HEK293 (cell line): ENCODE results near the gene MTCH1.

Source experiments
- CTCF ChIA-PET: fragments of 350-600 bp; formaldehyde crosslinking; extraction: SDS; loops from one replicate; lab custom pipeline; 2021; ENCODE audit warnings: antibody characterized with exemption; lab: Yijun Ruan, JAX
- POLR2A ChIA-PET: fragments of 300-600 bp; formaldehyde crosslinking; extraction: SDS; loops from one replicate; lab custom pipeline; 2020; ENCODE audit warnings: antibody characterized with exemption, inconsistent platforms; lab: Yijun Ruan, JAX
- H3K27ac ChIP-seq: fragments of 200-500 bp; sonication (Bioruptor generic); 2 replicates; pipeline ENCODE4 v1.5.1; 2014; ENCODE audit warnings: low read depth, low read length, control low read depth, inconsistent platforms; ENCODE audit errors: extremely low read depth
- H3K36me3 ChIP-seq, 2 experiments: fragments of 200-500 bp in 1 of 2; sonication (Bioruptor generic) in 1 of 2; 1 replicate in 1 of 2; 2 replicates in 1 of 2; pipeline ENCODE4 v1.5.1; 2014 to 2017; ENCODE audit warnings: inconsistent platforms in 2 of 2, low read length in 2 of 2; ENCODE audit not compliant: control insufficient read depth in 2 of 2, insufficient read depth in 1 of 2
- H3K4me1 ChIP-seq: fragments of 200-500 bp; sonication (Bioruptor generic); 2 replicates; pipeline ENCODE4 v1.5.1; 2014; ENCODE audit warnings: mild to moderate bottlenecking, low read length, inconsistent platforms; ENCODE audit not compliant: control insufficient read depth, insufficient read depth
- H3K4me3 ChIP-seq: 2 replicates; pipeline ENCODE4 v1.5.1; 2011; ENCODE audit warnings: low read depth, mild to moderate bottlenecking, control low read depth, low read length, moderate library complexity
- H3K9me3 ChIP-seq: fragments of 200-500 bp; sonication (Bioruptor generic); 2 replicates; pipeline ENCODE4 v1.5.1; 2014; ENCODE audit warnings: low read depth, low read length, inconsistent platforms; ENCODE audit not compliant: control insufficient read depth, insufficient read depth
- BCL11B ChIP-seq: fragments of 450-650 bp; formaldehyde crosslinking; IDR thresholded peaks from 2 replicates; pipeline ENCODE4 v1.5.1; 2016; ENCODE audit warnings: low read depth, missing biosample characterization, missing genetic modification characterization
- HOXD13 ChIP-seq: sonication (generic); formaldehyde crosslinking; IDR thresholded peaks from 2 replicates; pipeline ENCODE4 v1.8.0; 2022; ENCODE audit warnings: missing genetic modification reagents, borderline replicate concordance
- TRIM28 ChIP-seq: IDR thresholded peaks from 2 replicates; pipeline ENCODE4 v1.6.1; 2011; ENCODE audit warnings: low read length, control low read depth, borderline replicate concordance
- ZBTB8A ChIP-seq: fragments of 450-650 bp; formaldehyde crosslinking; IDR thresholded peaks from 2 replicates; pipeline ENCODE4 v1.5.1; 2016; ENCODE audit warnings: missing biosample characterization, missing genetic modification characterization
- ZNF114 ChIP-seq: fragments of 450-650 bp; formaldehyde crosslinking; IDR thresholded peaks from 2 replicates; pipeline ENCODE4 v1.5.0; 2017; ENCODE audit warnings: missing biosample characterization, missing genetic modification characterization
- ZNF394 ChIP-seq: fragments of 450-650 bp; formaldehyde crosslinking; IDR thresholded peaks from 2 replicates; pipeline ENCODE4 v1.5.1; 2016; ENCODE audit warnings: missing biosample characterization, missing genetic modification characterization, mild to moderate bottlenecking, moderate library complexity, borderline replicate concordance
- ZNF560 ChIP-seq: fragments of 450-650 bp; formaldehyde crosslinking; IDR thresholded peaks from 2 replicates; pipeline ENCODE4 v1.5.1; 2017; ENCODE audit warnings: missing biosample characterization, missing genetic modification characterization, borderline replicate concordance
- TF ChIP-seq, protein P1 (sequence below): fragments of 450-650 bp; formaldehyde crosslinking; IDR thresholded peaks from 2 replicates; pipeline ENCODE4 v1.5.1; 2016; ENCODE audit warnings: missing biosample characterization, missing genetic modification characterization, low read depth
- TF ChIP-seq, protein P2 (sequence below): fragments of 450-650 bp; formaldehyde crosslinking; IDR thresholded peaks from 2 replicates; pipeline ENCODE4 v1.5.1; 2016; ENCODE audit warnings: missing biosample characterization, missing genetic modification characterization

MTCH1 gene

DNA sequence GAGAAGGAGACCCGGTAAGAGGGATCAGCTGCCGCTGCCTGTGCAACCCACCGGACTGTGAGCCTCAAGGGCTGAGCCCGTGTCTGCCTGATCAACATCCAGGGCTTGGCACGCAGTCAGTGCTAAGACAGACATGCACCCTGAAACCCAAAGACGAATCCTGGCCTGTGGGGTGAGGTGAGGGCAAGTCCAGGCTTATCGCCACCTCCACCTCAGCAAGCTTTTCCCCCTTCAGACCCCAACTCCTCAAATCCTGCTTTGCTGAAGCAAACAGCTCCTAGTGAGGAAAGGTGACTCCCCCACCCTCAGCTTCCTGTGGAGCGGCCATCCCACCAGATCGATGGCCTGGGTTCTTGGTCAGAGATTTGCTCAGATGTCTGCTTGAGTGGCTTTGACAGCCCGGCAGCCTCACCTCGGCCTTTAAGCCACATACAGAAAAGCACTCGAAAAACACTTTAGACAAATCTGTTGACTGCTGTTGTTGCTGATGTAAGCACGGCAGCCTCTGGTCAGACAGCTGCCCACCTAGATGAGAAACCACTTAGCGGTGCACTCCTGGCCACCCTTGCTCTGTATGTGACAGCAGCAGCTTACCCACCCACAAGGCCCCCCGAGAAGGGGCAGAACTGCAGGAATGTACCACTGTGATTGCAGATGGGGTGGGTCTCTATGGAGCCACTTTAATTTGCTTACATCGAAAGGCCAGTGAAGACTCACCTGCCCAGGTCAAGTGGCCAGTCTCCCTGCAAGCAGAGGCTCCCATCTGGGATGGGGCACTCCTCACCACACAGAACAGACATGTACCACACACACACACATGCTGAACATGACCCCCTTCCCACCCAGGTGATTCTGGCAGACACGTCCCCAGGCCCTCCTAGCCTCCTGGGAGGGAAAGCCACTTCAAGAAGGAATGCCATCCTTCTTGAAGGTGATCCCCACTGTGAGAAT, 14.8 kb downstream of the MTCH1 start:
- ChIA-PET CTCF (interaction anchor here (0.5 to 1.8 kb wide), 3 partner anchors 47 to 355 kb away, joined by 3 to 4 read pairs (median 4); no protein-coding TSS in a partner anchor), POLR2A (interaction anchor here (1.1 kb wide), 1 partner anchor 15 kb away, joined by 4 read pairs; the partner anchor contains the start of gene MTCH1)
- Histone ChIP-seq H3K4me1 (no peaks in the 10 kb centered on the region), H3K9me3 (no peaks in the 10 kb centered on the region), H3K4me3 (no peak overlapping the region), H3K36me3 (peaks cover 13 to 93% of the 10 kb centered on the region in 2 experiments; a peak in 2 of 3 replicates), H3K27ac (no peak overlapping the region)
- TF ChIP-seq BCL11B (tag by site-specific recombination) (no peak), ZNF560 (tag by site-specific recombination) (no peak), ZNF394 (tag by site-specific recombination) (0 out of 2 replicates have a peak, but pooled peaks have one; percentile 11)
- TF ChIP-seq, protein P1, sequence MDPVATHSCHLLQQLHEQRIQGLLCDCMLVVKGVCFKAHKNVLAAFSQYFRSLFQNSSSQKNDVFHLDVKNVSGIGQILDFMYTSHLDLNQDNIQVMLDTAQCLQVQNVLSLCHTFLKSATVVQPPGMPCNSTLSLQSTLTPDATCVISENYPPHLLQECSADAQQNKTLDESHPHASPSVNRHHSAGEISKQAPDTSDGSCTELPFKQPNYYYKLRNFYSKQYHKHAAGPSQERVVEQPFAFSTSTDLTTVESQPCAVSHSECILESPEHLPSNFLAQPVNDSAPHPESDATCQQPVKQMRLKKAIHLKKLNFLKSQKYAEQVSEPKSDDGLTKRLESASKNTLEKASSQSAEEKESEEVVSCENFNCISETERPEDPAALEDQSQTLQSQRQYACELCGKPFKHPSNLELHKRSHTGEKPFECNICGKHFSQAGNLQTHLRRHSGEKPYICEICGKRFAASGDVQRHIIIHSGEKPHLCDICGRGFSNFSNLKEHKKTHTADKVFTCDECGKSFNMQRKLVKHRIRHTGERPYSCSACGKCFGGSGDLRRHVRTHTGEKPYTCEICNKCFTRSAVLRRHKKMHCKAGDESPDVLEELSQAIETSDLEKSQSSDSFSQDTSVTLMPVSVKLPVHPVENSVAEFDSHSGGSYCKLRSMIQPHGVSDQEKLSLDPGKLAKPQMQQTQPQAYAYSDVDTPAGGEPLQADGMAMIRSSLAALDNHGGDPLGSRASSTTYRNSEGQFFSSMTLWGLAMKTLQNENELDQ (tag by site-specific recombination): no peak
- TF ChIP-seq, protein P2, sequence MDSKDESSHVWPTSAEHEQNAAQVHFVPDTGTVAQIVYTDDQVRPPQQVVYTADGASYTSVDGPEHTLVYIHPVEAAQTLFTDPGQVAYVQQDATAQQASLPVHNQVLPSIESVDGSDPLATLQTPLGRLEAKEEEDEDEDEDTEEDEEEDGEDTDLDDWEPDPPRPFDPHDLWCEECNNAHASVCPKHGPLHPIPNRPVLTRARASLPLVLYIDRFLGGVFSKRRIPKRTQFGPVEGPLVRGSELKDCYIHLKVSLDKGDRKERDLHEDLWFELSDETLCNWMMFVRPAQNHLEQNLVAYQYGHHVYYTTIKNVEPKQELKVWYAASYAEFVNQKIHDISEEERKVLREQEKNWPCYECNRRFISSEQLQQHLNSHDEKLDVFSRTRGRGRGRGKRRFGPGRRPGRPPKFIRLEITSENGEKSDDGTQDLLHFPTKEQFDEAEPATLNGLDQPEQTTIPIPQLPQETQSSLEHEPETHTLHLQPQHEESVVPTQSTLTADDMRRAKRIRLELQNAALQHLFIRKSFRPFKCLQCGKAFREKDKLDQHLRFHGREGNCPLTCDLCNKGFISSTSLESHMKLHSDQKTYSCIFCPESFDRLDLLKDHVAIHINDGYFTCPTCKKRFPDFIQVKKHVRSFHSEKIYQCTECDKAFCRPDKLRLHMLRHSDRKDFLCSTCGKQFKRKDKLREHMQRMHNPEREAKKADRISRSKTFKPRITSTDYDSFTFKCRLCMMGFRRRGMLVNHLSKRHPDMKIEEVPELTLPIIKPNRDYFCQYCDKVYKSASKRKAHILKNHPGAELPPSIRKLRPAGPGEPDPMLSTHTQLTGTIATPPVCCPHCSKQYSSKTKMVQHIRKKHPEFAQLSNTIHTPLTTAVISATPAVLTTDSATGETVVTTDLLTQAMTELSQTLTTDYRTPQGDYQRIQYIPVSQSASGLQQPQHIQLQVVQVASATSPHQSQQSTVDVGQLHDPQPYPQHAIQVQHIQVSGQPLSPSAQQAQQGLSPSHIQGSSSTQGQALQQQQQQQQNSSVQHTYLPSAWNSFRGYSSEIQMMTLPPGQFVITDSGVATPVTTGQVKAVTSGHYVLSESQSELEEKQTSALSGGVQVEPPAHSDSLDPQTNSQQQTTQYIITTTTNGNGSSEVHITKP (tag by site-specific recombination): peak; percentile 76

DNA sequence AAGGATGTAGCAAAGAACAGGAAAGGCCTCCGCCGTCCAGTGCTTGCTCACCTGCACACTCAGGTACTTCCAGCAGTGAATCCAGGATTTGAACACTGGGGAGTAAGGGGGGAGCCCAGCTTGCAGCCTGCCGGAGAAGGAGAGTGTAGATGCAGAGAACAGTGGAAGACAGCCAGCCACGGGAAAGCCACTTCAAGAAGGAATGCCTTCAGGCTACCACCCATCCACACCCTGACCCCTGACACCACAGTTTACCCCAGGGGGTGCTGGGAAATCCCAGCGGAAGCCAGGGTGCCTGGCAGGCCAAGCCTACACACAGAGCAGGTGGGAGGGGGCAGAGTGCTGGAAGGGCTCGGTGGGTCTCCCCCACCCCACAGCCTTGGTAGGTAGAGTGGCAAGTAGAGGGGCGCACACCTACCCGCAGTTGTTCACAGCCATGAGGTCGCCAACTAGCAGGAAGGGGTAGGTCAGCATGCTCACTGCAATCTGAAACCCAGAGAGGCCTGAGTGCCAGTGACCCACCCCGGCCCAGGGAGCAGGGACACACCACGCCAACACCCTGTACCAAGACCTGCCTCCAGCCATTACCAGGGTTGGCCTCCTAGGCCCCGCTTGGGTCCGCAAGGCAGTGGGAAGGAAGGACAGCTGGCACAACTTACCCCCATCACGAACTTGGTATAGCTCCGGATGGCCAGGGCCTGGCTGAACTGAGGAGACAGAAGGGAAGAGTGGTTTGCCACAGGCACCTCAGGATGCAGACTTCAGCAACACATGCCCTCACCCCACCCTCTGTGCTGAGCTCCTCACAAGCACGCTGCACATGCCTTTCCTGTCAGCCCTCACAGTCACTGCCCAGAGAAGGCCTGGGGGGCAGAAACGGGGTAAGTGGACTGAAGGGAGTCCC, 15.8 kb downstream of the MTCH1 start:
- Histone ChIP-seq H3K4me1 (no peaks in the 10 kb centered on the region), H3K27ac (no peak overlapping the region), H3K4me3 (no peak overlapping the region), H3K36me3 (peaks cover 13 to 84% of the 10 kb centered on the region in 2 experiments; a peak in 2 of 3 replicates), H3K9me3 (no peaks in the 10 kb centered on the region)
- POLR2A ChIA-PET: interaction anchor here (1.1 to 1.6 kb wide), 2 partner anchors 16 kb away, joined by 4 to 6 read pairs; partner anchors contain the start of gene MTCH1
- TF ChIP-seq ZNF114 (tag by site-specific recombination) (no peak), TRIM28 (no peak), HOXD13 (CRISPR knock-in tag) (no peak), ZBTB8A (tag by site-specific recombination) (no peak)
- TF ChIP-seq, protein P2 (tag by site-specific recombination): peak; percentile 68
- CTCF ChIA-PET: interaction anchor here (0.5 to 1.6 kb wide), 2 partner anchors 48 to 65 kb away, joined by 4 read pairs; no protein-coding TSS in a partner anchor
